Non-pigmented ciliary epithelial cell (primary cell): ENCODE data around the gene BCAR3.
A peak's percentile ranks its signal among the peaks of the same experiment; 100 is the strongest.
"Not testable (repeated sequence)": the region's sequence is repeated elsewhere in the genome, so short reads cannot be mapped to it uniquely, and the experiment has no call there.

Source experiments
- DNase-seq: peaks from one replicate; pipeline ENCODE4 v3.0.0-alpha.2; 2010; ENCODE audit warnings: low read depth

The BCAR3 gene

GRCh38 chr1:93705892-93706500 is 24.4 kb upstream of the BCAR3 start:
- DNase-seq, result no peak

- no peak for DNase-seq
Measured at GRCh38 chr1:93704052-93704451, 22.4 kb upstream of the BCAR3 start.

DNA sequence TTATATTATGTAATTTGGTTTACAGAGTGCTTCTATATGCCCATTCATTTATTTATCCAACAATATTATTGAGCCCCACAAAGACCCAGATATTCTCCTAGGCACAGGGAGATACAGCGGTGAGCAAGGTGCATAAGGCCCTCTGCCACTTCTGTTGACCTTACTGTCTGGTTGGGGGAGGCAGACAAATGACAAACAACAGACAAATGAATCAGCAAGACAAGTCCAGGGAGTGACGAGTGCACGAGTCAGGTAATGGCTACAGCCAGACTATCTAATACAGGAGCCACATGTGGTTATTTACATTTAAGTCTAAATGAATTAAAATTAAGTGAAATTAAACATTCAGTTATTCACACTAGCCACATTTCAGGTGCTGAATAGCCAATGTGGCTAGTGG is 22.0 kb upstream of the BCAR3 start:
- DNase-seq, result no peak

- no peak for DNase-seq
Measured at GRCh38 chr1:93702828-93703183, 21.2 kb upstream of the BCAR3 start.

- DNase-seq, result no peak
Measured at GRCh38 chr1:93702111-93702827, 20.6 kb upstream of the BCAR3 start.

- peak; percentile 93 for DNase-seq
Measured at GRCh38 chr1:93701629-93702028, 20.0 kb upstream of the BCAR3 start.

GRCh38 chr1:93700532-93701469 is 19.2 kb upstream of the BCAR3 start:
- DNase-seq, result no peak

- no peak for DNase-seq
Measured at GRCh38 chr1:93699503-93700168, 18.0 kb upstream of the BCAR3 start.

DNA sequence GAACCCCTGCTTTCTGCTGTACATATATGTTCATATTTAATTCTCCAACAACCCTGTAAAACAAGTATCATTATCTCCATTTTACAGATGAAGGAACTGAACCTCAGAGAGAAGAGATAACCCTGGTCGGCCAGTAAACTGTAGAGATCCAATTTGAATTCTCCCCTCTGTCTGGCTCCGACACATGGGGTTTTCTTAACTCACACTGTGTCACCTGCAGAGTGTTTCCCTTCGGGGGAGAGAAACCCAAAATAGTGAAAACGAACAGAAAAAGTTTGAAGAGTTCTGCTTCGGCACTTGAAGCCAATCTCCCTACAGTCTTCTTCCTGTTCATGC is 17.4 kb upstream of the BCAR3 start:
- no peak for DNase-seq

DNA sequence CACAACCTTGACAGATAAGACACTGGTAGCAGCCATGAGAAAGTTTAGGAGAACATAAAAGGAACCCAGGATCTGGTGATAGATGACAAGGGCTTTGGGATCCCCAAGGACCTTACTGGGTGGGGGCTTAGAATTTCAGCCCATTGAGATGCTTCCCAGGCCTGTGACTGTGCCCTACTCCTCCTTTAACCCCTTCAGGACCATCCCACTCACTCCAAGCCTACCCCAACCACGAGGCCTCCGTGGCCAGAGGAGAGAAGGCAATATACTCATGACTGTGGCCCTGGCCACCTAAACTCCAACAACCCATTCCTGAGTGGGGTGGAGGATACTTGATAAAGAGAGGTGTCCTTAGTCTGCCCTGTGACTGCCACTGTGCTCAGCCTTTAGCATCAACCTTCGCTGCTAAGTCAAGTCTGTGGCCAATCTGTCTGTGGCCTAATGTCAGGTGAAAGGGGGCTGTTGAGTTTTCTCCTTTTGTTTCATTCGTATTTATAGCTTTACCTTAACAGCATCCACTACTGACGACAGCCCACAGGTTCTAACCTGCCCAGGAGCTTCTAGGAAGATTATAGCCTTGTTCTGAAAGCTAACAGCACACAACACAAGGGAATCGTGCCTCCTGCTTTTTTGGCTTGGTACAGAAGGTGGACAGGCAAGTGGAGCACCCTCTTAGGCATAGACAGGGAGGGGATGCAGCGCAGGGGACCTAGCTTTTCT is 16.9 kb upstream of the BCAR3 start:
- no peak for DNase-seq

- DNase-seq, result not testable (repeated sequence)
Measured at GRCh38 chr1:93697566-93697965, 15.9 kb upstream of the BCAR3 start.

- no peak for DNase-seq
Measured at GRCh38 chr1:93695411-93696005, 13.9 kb upstream of the BCAR3 start.

GRCh38 chr1:93694819-93695218 is 13.2 kb upstream of the BCAR3 start:
- DNase-seq, result no peak

GRCh38 chr1:93694039-93694438 is 12.4 kb upstream of the BCAR3 start:
- no peak for DNase-seq

DNA sequence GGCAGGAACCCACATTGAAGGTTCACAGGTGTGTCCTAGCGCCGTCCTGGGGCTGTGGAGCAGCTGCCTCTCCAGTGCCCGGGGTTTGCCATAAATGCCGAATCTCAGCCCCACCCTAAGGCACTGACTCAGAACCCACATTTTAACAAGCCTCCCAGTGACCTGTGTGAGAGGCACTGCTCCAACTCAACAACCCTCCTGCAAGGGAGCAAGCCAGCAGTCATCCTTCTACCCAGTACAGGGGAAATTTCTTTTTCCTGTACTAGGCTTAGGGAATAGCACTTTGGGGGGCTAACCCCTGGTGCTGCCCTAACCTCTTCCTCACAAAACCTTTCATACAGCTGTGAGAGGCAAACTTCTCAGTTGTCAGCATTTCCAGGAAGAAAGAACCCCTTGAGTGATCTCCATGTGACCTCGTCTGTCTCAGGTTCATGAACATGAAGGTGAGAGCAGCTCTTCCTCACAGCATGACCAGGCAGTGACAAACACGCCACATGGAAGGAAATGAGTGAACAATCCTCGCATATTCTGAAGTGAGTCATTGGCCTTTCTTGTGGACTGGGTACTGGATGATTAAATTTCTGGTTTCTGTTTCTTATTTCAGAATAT is 11.4 kb upstream of the BCAR3 start:
- DNase-seq, result no peak

GRCh38 chr1:93692451-93692861 is 10.8 kb upstream of the BCAR3 start:
- no peak for DNase-seq

GRCh38 chr1:93692026-93692425 is 10.4 kb upstream of the BCAR3 start:
- no peak for DNase-seq

GRCh38 chr1:93690921-93691789 is 9.5 kb upstream of the BCAR3 start:
- DNase-seq, result no peak

DNA sequence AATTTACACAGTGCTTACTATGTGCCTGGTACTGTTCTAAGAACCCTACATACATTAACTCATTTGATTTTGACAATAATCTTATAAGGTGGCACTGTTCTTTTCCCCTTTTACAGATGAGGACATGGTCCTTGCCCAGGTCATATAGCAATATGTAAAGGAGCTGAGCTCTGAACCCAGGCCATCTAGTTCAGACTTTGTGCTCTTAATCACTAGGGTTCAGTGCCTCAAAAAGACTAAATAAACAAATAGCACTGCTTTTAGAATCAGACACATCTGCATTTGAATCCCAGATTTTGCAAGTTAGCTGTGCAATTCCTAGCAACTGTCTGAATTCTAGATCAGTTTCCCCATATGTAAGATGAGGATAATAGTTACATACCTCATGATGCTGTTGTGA is 8.7 kb upstream of the BCAR3 start:
- no peak for DNase-seq
